H1 (cell line): Measurements from ENCODE around the gene RASSF5. TPM values are rescaled to one million over a fixed set of nuclear protein-coding genes. Genes with fewer than 3 reads are reported as not detected.

ENCODE experiments used
- CTCF ChIA-PET: fragments of 300-600 bp; sonication (Branson Sonifier 250); formaldehyde crosslinking; loops from one replicate; lab custom pipeline; 2021; ENCODE audit not compliant: partially characterized antibody; lab: Charles Lee
- POLR2A ChIA-PET: fragments of 300-600 bp; sonication (Branson Sonifier 250); formaldehyde crosslinking; loops from one replicate; lab custom pipeline; 2021; ENCODE audit warnings: inconsistent platforms; ENCODE audit not compliant: partially characterized antibody; lab: Charles Lee
- DNase-seq, 2 experiments: peaks; one replicate each; pipeline versions ENCODE4 v3.0.0 to v3.0.0-alpha.2; 2010 to 2022; ENCODE audit warnings: low spot score in 2 of 2, low read depth in 1 of 2, mixed read lengths in 1 of 2
- FAIRE-seq: peaks from 2 replicates; lab custom pipeline; 2011; peaks lifted over from hg19 to GRCh38; lab: Jason Lieb, UNC
- H2AFZ ChIP-seq: 2 replicates; pipeline ENCODE4 v1.8.1; 2012; ENCODE audit warnings: low read length, inconsistent platforms
- H2AK5ac ChIP-seq: 2 replicates; pipeline ENCODE4 v1.6.1; 2013; ENCODE audit warnings: low read depth, low read length
- H2BK120ac ChIP-seq: replicated peaks from 2 replicates; pipeline ENCODE3; 2013; ENCODE audit warnings: low read depth, low read length, inconsistent platforms
- H2BK12ac ChIP-seq: 2 replicates; pipeline ENCODE4 v1.6.1; 2013; ENCODE audit warnings: low read depth, low read length
- H2BK15ac ChIP-seq: 2 replicates; pipeline ENCODE4 v1.6.1; 2013; ENCODE audit warnings: low read length
- H2BK20ac ChIP-seq: 2 replicates; pipeline ENCODE4 v1.6.1; 2013; ENCODE audit warnings: low read length
- H2BK5ac ChIP-seq: 2 replicates; pipeline ENCODE4 v1.6.1; 2013; ENCODE audit warnings: low read depth, low read length
- H3K14ac ChIP-seq: 2 replicates; pipeline ENCODE4 v1.6.1; 2013; ENCODE audit warnings: inconsistent platforms; ENCODE audit not compliant: insufficient read length
- H3K18ac ChIP-seq: 2 replicates; pipeline ENCODE4 v1.6.1; 2013; ENCODE audit warnings: low read length; ENCODE audit errors: extremely low read depth
- H3K23ac ChIP-seq: 2 replicates; pipeline ENCODE4 v1.6.1; 2013; ENCODE audit warnings: inconsistent platforms; ENCODE audit not compliant: insufficient read length
- H3K23me2 ChIP-seq: 2 replicates; pipeline ENCODE4 v1.6.1; 2013; ENCODE audit warnings: low read depth, low read length
- H3K27ac ChIP-seq: 2 replicates; pipeline ENCODE4 v1.6.1; 2011; ENCODE audit warnings: low read depth, low read length, inconsistent platforms
- H3K27me3 ChIP-seq, 4 experiments: replicated peaks in 1 of 4; 1 replicate in 1 of 4; 2 replicates in 3 of 4; pipeline versions ENCODE4 v1.6.1 to v1.8.1; 2011 to 2013; ENCODE audit warnings: low read length in 3 of 4, mild to moderate bottlenecking in 3 of 4, inconsistent platforms in 2 of 4, mixed read lengths in 2 of 4, moderate library complexity in 1 of 4; ENCODE audit not compliant: control insufficient read depth in 3 of 4, insufficient read depth in 3 of 4; ENCODE audit errors: extremely low read depth in 1 of 4
- H3K36me3 ChIP-seq, 4 experiments: 2 replicates each; pipeline versions ENCODE4 v1.6.1 to v1.8.1; 2011 to 2013; ENCODE audit warnings: mild to moderate bottlenecking in 4 of 4, low read length in 3 of 4, moderate library complexity in 2 of 4, control low read depth in 1 of 4, inconsistent platforms in 1 of 4; ENCODE audit not compliant: insufficient read depth in 4 of 4, control insufficient read depth in 2 of 4
- H3K4ac ChIP-seq: replicated peaks from 2 replicates; pipeline ENCODE3; 2013; ENCODE audit warnings: low read length, low read depth, mixed read lengths, inconsistent platforms; ENCODE audit not compliant: insufficient read length
- H3K4me1 ChIP-seq, 4 experiments: replicated peaks in 1 of 4; 1 replicate in 1 of 4; 2 replicates in 3 of 4; pipeline versions ENCODE4 v1.6.1 to v1.8.1; 2011 to 2013; ENCODE audit warnings: low read length in 3 of 4, inconsistent platforms in 2 of 4, mixed read lengths in 1 of 4; ENCODE audit not compliant: insufficient read depth in 4 of 4, control insufficient read depth in 3 of 4
- H3K4me2 ChIP-seq, 2 experiments: 2 replicates each; pipeline versions ENCODE4 v1.6.1 to v1.8.1; 2011 to 2013; ENCODE audit warnings: low read depth in 2 of 2, low read length in 2 of 2, control low read depth in 1 of 2, inconsistent platforms in 1 of 2, mild to moderate bottlenecking in 1 of 2; ENCODE audit not compliant: insufficient read depth in 1 of 2
- H3K4me3 ChIP-seq, 4 experiments: fragments of 200-600, 300-600 bp in 1 of 4; sonication (generic), shearing (Covaris generic), sonication (Bioruptor Twin) in 1 of 4; 2 replicates each; pipeline versions ENCODE4 v1.5.1 to v1.8.1; 2011 to 2016; ENCODE audit warnings: low read length in 4 of 4, low read depth in 3 of 4, control low read depth in 2 of 4, inconsistent platforms in 2 of 4, mild to moderate bottlenecking in 2 of 4, mixed read lengths in 1 of 4, moderate library complexity in 1 of 4; ENCODE audit not compliant: insufficient read depth in 2 of 4; ENCODE audit errors: extremely low read depth in 1 of 4
- H3K56ac ChIP-seq: replicated peaks from 2 replicates; pipeline ENCODE3; 2013; ENCODE audit warnings: low read depth, mild to moderate bottlenecking, mixed read lengths, low read length, inconsistent platforms; ENCODE audit not compliant: insufficient read length
- H3K79me1 ChIP-seq: 2 replicates; pipeline ENCODE4 v1.6.1; 2013; ENCODE audit warnings: low read depth, low read length, control low read depth
- H3K79me2 ChIP-seq, 2 experiments: 2 replicates each; pipeline versions ENCODE4 v1.6.1 to v1.8.1; 2012 to 2013; ENCODE audit warnings: low read length in 2 of 2, mild to moderate bottlenecking in 2 of 2, inconsistent platforms in 1 of 2; ENCODE audit not compliant: insufficient read depth in 2 of 2, control insufficient read depth in 1 of 2
- H3K9ac ChIP-seq, 4 experiments: replicated peaks in 1 of 4; 1 replicate in 1 of 4; 2 replicates in 3 of 4; pipeline versions ENCODE4 v1.6.1 to v1.8.1; 2011 to 2013; ENCODE audit warnings: low read depth in 3 of 4, low read length in 3 of 4, control low read depth in 2 of 4, mild to moderate bottlenecking in 2 of 4, moderate library complexity in 2 of 4, inconsistent platforms in 1 of 4; ENCODE audit errors: extremely low read depth in 1 of 4
- H3K9me3 ChIP-seq, 2 experiments: 2 replicates each; pipeline versions ENCODE4 v1.6.1 to v1.8.1; 2012 to 2013; ENCODE audit warnings: mild to moderate bottlenecking in 2 of 2, moderate library complexity in 2 of 2, control low read depth in 1 of 2, inconsistent platforms in 1 of 2, low read depth in 1 of 2, low read length in 1 of 2, mixed read lengths in 1 of 2; ENCODE audit not compliant: insufficient read depth in 2 of 2
- H4K20me1 ChIP-seq, 2 experiments: replicated peaks in 1 of 2; 2 replicates each; pipeline versions ENCODE3 to v1.8.1; 2011 to 2013; ENCODE audit warnings: inconsistent platforms in 2 of 2, low read length in 2 of 2, mild to moderate bottlenecking in 1 of 2; ENCODE audit not compliant: insufficient read depth in 2 of 2, control insufficient read depth in 1 of 2
- H4K5ac ChIP-seq: 2 replicates; pipeline ENCODE4 v1.6.1; 2013; ENCODE audit warnings: low read length, low read depth, mixed read lengths, inconsistent platforms; ENCODE audit not compliant: insufficient read length
- H4K8ac ChIP-seq: 2 replicates; pipeline ENCODE4 v1.8.0; 2013; ENCODE audit warnings: mild to moderate bottlenecking, moderate library complexity, low read length, inconsistent platforms; ENCODE audit not compliant: insufficient read depth; ENCODE audit errors: extremely low read depth
- H4K91ac ChIP-seq: replicated peaks from 2 replicates; pipeline ENCODE3; 2013; ENCODE audit warnings: low read length, mixed read lengths, inconsistent platforms; ENCODE audit not compliant: insufficient read length
- FOSL1 ChIP-seq: IDR thresholded peaks from 2 replicates; pipeline ENCODE4 v1.6.1; 2011; ENCODE audit warnings: mild to moderate bottlenecking, low read depth, low read length, moderate library complexity; ENCODE audit not compliant: insufficient read depth
- NANOG ChIP-seq: IDR thresholded peaks from 2 replicates; pipeline ENCODE4 v1.6.1; 2011; ENCODE audit warnings: low read length, low read depth, mild to moderate bottlenecking, inconsistent platforms; ENCODE audit not compliant: insufficient read depth, poor library complexity, severe bottlenecking
- PHF8 ChIP-seq: fragments of 200-600 bp; sonication (generic); conservative IDR thresholded peaks from 2 replicates; pipeline ENCODE4 v1.7.1; 2012; ENCODE audit warnings: low read depth, mild to moderate bottlenecking, inconsistent platforms, low read length, moderate library complexity
- WGBS, 2 experiments: shearing (Covaris generic) in 1 of 2; methylation state at CpG; one replicate each; pipeline versions ENCODE4 v1.1.6 to v1.1.7; 2013 to 2015; ENCODE audit warnings: low lambda C conversion rate in 2 of 2, mixed read lengths in 2 of 2, inconsistent platforms in 1 of 2, low coverage in 1 of 2, missing lambda C conversion rate in 1 of 2; ENCODE audit not compliant: insufficient replicate concordance in 2 of 2, insufficient coverage in 1 of 2, insufficient read length in 1 of 2; ENCODE audit errors: extremely low coverage in 1 of 2, missing lambda C conversion rate in 1 of 2; 5-methylcytosine and 5-hydroxymethylcytosine counted together
- polyA plus RNA-seq, 7 experiments: library from polyadenylated mRNA; depleted of rRNA in 3 of 7; stranded (reverse) in 5 of 7; unstranded in 2 of 7; fragments of >200 nt in 5 of 7; fragments of 200-250 nt in 2 of 7; gene quantifications; 1 replicate in 5 of 7; 2 replicates in 1 of 7; 4 replicates in 1 of 7; pipeline versions ENCODE4 v1.2.1 to v1.2.3, GENCODE V29; 2011 to 2013; ENCODE audit warnings: missing spikeins in 2 of 7, mixed read lengths in 2 of 7
- total RNA-seq: library from RNA; stranded (reverse); fragmentation: NEBNext Ultra II Directional; extraction: Animal tissue kit (Norgen Biotek cat#: 25700); gene quantifications from 2 replicates; pipeline ENCODE4 v1.2.1, GENCODE V29; 2021

Gene RASSF5
- total and polyA plus RNA-seq, 2 of the 8 experiments (the other 6 are each of a cell fraction or from before 2014, with no cell fraction given) = 0.82 to 1.8 TPM

DNA sequence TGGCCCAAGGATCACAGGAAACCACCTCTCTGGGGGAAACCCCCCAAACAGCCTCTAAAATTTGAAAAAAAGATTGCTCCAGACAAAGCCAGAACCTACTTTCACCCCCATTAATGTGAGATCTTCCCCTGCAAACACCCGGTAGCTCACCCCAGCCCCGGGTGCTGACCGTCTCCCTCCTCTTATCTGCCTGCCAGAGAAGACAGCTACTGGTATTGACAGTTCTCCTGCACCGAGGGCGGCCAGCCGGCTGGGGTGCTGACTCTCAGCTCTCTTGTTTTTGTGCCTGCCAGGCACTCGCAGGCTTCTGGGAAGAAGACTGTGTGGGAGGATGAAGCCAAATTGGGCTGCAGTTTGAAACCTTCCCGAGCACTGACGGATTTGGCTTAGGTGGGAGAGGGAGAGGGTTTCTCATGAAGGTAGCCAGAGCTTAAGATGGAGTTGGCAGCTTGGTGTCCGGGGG is 48.2 kb downstream of the RASSF5 start:
- Histone ChIP-seq H3K18ac (no peak overlapping the region), H4K8ac (no peak overlapping the region), H3K4me2 (no peak overlapping the region; a peak in 1 of 4 replicates), H3K56ac (no peak overlapping the region), H3K79me1 (no peaks in the 10 kb centered on the region), H2BK5ac (no peak overlapping the region), H3K9me3 (no peaks in the 10 kb centered on the region), H2BK15ac (0 out of 2 replicates have a peak overlapping the region, but pooled peaks have one; percentile 46), H3K9ac (no peak overlapping the region), H3K4ac (no peak overlapping the region), H3K27ac (no peak overlapping the region), H3K23me2 (peaks cover 5% of the 10 kb centered on the region), H2AFZ (no peak overlapping the region), H4K91ac (no peak overlapping the region), H3K4me3 (no peak overlapping the region), H2BK12ac (no peak overlapping the region; the same call in 1 of the 2 replicates), H3K23ac (no peak overlapping the region), H3K36me3 (no peaks in the 10 kb centered on the region), H3K27me3 (peaks cover 5 to 29% (median 19%) of the 10 kb centered on the region in 4 experiments), H2BK20ac (0 out of 2 replicates have a peak overlapping the region, but pooled peaks have one; percentile 34), H4K20me1 (no peaks in the 10 kb centered on the region), H3K4me1 (peaks cover 4 to 7% (median 5%) of the 10 kb centered on the region in 4 experiments; a peak in 6 of 7 replicates), H4K5ac (no peak overlapping the region), H2AK5ac (no peak overlapping the region), H3K79me2 (no peaks in the 10 kb centered on the region), H2BK120ac (no peak overlapping the region), H3K14ac (no peak overlapping the region)
- ChIA-PET POLR2A (no interaction called here), CTCF (interaction anchor here (1.1 to 7.8 kb wide), 12 partner anchors 11 to 77 kb away, joined by 3 to 95 read pairs (median 7); no protein-coding TSS in a partner anchor)
- TF ChIP-seq PHF8 (no peak), NANOG (no peak), FOSL1 (no peak)
- DNase-seq = no peak
- no peak for FAIRE-seq
- WGBS, 2 experiments = 77% methylated on average over 10 of the region's 10 CpGs; no CpG with 5 or more reads in 1 of the 2 experiments
